Coronary artery (tissue), 2 donors: ENCODE results near the gene POLR2I.

Experiments used
- DNase-seq: peaks from one replicate; pipeline ENCODE4 v3.0.0-alpha.2; 2017; ENCODE audit warnings: low spot score
- H3K27ac ChIP-seq, 2 donors: fragments of 200-600 bp; sonication (generic); one replicate each; pipeline ENCODE4 v1.5.1; 2016 to 2019
- H3K4me3 ChIP-seq: fragments of 200-600 bp; sonication (generic); 2 replicates; pipeline ENCODE4 v1.5.1; 2016; ENCODE audit warnings: mild to moderate bottlenecking, moderate library complexity
- CTCF ChIP-seq: fragments of 200-600 bp; sonication (generic); IDR thresholded peaks from one replicate; pipeline ENCODE4 v1.5.1; 2019; ENCODE audit warnings: antibody characterized with exemption

Gene POLR2I

GRCh38 chr19:36114721-36115452 is at the start of gene POLR2I:
Gene POLR2I, minus strand, starts transcription at chr19:36114875. Its CDS starts 19 bp downstream, at chr19:36114856.
- H3K4me3 ChIP-seq = peak within 1 kb of the TSS; percentile 85
- TF ChIP-seq CTCF = no peak
- H3K27ac ChIP-seq = peak within 1 kb of the TSS; percentile 78 to 95
- DNase-seq = peak; percentile 100

- no peak for TF ChIP-seq CTCF
- no peak for DNase-seq
- Histone ChIP-seq H3K4me3 (no peak overlapping the region), H3K27ac (no peak overlapping the region)
Measured at GRCh38 chr19:36163813-36164212, 49.1 kb upstream of the POLR2I start.

GRCh38 chr19:36160821-36161596 is 46.3 kb upstream of the POLR2I start:
- H3K4me3 ChIP-seq = no peak overlapping the region
- no peak for TF ChIP-seq CTCF
- no peak for DNase-seq
- no peak overlapping the region for H3K27ac ChIP-seq

GRCh38 chr19:36153126-36153525 is 38.5 kb upstream of the POLR2I start:
- no peak for DNase-seq
- H3K27ac ChIP-seq = peak overlapping the region; percentile 96 to 99
- H3K4me3 ChIP-seq = peak overlapping the region; percentile 90
- TF ChIP-seq CTCF = no peak

- Histone ChIP-seq H3K4me3 (peak within 1 kb of the TSS; percentile 90), H3K27ac (peak within 1 kb of the TSS; percentile 96 to 99)
- DNase-seq = peak; percentile 91
- no peak for TF ChIP-seq CTCF
Measured at GRCh38 chr19:36152352-36153091, 37.8 kb upstream of the POLR2I start, which contains the start of gene COX7A1. Gene COX7A1, minus strand, starts transcription at chr19:36152447. Its CDS starts 40 bp downstream, at chr19:36152407.

GRCh38 chr19:36152019-36152351 is 37.3 kb upstream of the POLR2I start:
- peak overlapping the region; percentile 90 for H3K4me3 ChIP-seq
- DNase-seq = no peak
- H3K27ac ChIP-seq = peak overlapping the region; percentile 96 to 99
- TF ChIP-seq CTCF = no peak
